Inflammatory macrophage (primary cell): ENCODE measurements around the gene RPS6KA3.
A peak's percentile ranks its signal among the peaks of the same experiment; 100 is the strongest.
"Not testable (repeated sequence)": the region's sequence is repeated elsewhere in the genome, so short reads cannot be mapped to it uniquely, and the experiment has no call there.

Source experiments
- DNase-seq, 2 donors: peaks; one replicate each; pipeline ENCODE4 v3.0.0-alpha.2; 2020 to 2022

RPS6KA3 gene

GRCh38 chrX:20217906-20218305 lies 48.8 kb downstream of the RPS6KA3 start:
- no peak for DNase-seq

GRCh38 chrX:20217271-20217670 lies 49.4 kb downstream of the RPS6KA3 start:
- DNase-seq, result peak in 1 of 2 donors; percentile 26

GRCh38 chrX:20215565-20215964 lies 51.1 kb downstream of the RPS6KA3 start:
- no peak for DNase-seq

- DNase-seq, result no peak
Observed at GRCh38 chrX:20212486-20213089, 54.1 kb downstream of the RPS6KA3 start.

- DNase-seq, result no peak
Observed at GRCh38 chrX:20211261-20211786, 55.4 kb downstream of the RPS6KA3 start.

GRCh38 chrX:20205927-20206708 lies 60.6 kb downstream of the RPS6KA3 start:
- no peak for DNase-seq

- DNase-seq, result no peak
Observed at GRCh38 chrX:20204351-20204750, 62.4 kb downstream of the RPS6KA3 start.

- DNase-seq, result no peak
Observed at GRCh38 chrX:20197641-20198210, 69.0 kb downstream of the RPS6KA3 start.

GRCh38 chrX:20189171-20189570 lies 77.5 kb downstream of the RPS6KA3 start:
- no peak for DNase-seq

GRCh38 chrX:20181598-20182329 lies 84.9 kb downstream of the RPS6KA3 start:
- DNase-seq, result no peak

- no peak for DNase-seq
Observed at GRCh38 chrX:20177093-20177492, 89.6 kb downstream of the RPS6KA3 start.

- no peak for DNase-seq
Observed at GRCh38 chrX:20173856-20174255, 92.9 kb downstream of the RPS6KA3 start.

- DNase-seq, result no peak
Observed at GRCh38 chrX:20173313-20173712, 93.4 kb downstream of the RPS6KA3 start.

- no peak for DNase-seq
Observed at GRCh38 chrX:20171887-20172286, 94.8 kb downstream of the RPS6KA3 start.

GRCh38 chrX:20162516-20162915 lies 104.2 kb downstream of the RPS6KA3 start:
- not testable (repeated sequence) for DNase-seq

GRCh38 chrX:20159797-20160385 lies 106.8 kb downstream of the RPS6KA3 start:
- DNase-seq, result no peak

GRCh38 chrX:20151689-20152088 lies 115.0 kb downstream of the RPS6KA3 start:
- no peak for DNase-seq

GRCh38 chrX:20149326-20149725 lies 117.4 kb downstream of the RPS6KA3 start:
- no peak for DNase-seq

GRCh38 chrX:20147561-20147960 lies 119.1 kb downstream of the RPS6KA3 start:
- peak; percentile 1 to 34 for DNase-seq

GRCh38 chrX:20144491-20144890 lies 122.2 kb downstream of the RPS6KA3 start:
- peak in 1 of 2 donors; percentile 11 for DNase-seq

GRCh38 chrX:20143561-20143960 lies 123.1 kb downstream of the RPS6KA3 start:
- DNase-seq, result no peak

- DNase-seq, result no peak
Observed at GRCh38 chrX:20143111-20143510, 123.6 kb downstream of the RPS6KA3 start.
